Measurements from ENCODE around the gene TUBB8. TPM values are rescaled to one million over a fixed set of nuclear protein-coding genes. Genes with fewer than 3 reads are reported as not detected.

Gene TUBB8
- total and polyA plus RNA-seq, 2 donors (not counting 3 experiments of a cell fraction or from before 2014, with no cell fraction given), result 0.18 TPM; not detected in 1

DNA sequence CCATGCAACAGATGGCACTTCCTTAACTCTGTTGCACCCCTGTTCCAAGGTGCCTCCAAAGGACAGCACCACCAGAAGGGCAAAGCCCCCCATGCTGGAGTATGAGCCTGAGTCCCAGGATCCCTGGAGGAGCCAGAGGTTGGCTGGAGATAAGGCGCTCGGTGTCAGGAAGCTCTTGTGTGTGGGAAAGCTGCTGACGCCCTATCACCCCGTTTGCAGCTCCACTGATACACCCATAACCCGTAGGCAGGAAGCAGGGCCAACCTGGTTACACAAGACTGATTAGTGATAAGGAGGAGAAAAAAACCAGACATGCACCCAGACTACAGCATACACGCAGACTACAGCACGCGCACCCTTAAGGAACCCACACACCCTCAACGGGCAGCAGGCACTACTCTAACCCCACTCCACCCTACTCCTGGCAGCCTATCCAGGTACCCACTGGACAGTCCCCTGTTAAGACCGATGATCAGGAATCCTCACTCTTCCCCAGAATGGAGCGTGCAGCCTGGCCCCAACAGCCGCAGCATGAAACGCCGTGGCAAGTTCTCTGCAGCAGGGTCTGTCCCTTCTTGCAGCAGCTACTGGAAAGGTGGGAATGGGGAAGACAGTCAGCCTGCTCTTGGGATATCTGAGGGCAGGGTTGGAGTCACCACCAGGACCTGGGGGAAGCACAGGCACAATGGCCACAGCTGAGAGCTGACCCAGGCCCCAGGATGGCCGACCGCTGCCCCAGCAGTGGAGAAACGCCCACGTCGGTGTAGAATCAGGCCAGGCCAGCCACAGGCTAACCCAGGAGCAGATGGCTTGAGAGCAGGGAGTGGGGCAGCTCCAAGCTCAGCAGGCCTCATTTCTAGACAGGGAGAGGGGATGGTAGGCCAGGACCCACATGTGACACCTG lies 38.3 kb upstream of the TUBB8 start:
- H3K9ac ChIP-seq (replicated peaks; ENCODE audit: extremely low read depth, insufficient read depth, low read length), result no peak overlapping the region
- no peaks in the 10 kb centered on the region for H3K4me1 ChIP-seq (ENCODE audit: control insufficient read depth, extremely low read depth, insufficient read depth, low read length)
- no peak overlapping the region for H3K27ac ChIP-seq (ENCODE audit: insufficient read depth, low read depth, low read length)
- DNase-seq (ENCODE audit: low read depth, low spot score) (no peak), FAIRE-seq (no peak)
- no peak overlapping the region for H2AFZ ChIP-seq (ENCODE audit: low read depth, low read length)
- ChIA-PET CTCF (no interaction called here), POLR2A (no interaction called here)
- no peaks in the 10 kb centered on the region for H4K20me1 ChIP-seq (replicated peaks; ENCODE audit: control insufficient read depth, extremely low read depth, insufficient read depth, low read length)
- no peak overlapping the region for H3K4me3 ChIP-seq (replicated peaks in 1 of 3; ENCODE audit: insufficient read depth in 1 of 3, low read depth in 1 of 3, low read length in 3 of 3)
- H3K79me2 ChIP-seq (ENCODE audit: control insufficient read depth, insufficient read depth, low read length), result no peaks in the 10 kb centered on the region
- TF ChIP-seq, protein P1, sequence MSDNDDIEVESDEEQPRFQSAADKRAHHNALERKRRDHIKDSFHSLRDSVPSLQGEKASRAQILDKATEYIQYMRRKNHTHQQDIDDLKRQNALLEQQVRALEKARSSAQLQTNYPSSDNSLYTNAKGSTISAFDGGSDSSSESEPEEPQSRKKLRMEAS (IDR thresholded peaks at IDR 0.05; ENCODE audit: insufficient read depth, insufficient read length), result no peak
- TF ChIP-seq, protein P2, sequence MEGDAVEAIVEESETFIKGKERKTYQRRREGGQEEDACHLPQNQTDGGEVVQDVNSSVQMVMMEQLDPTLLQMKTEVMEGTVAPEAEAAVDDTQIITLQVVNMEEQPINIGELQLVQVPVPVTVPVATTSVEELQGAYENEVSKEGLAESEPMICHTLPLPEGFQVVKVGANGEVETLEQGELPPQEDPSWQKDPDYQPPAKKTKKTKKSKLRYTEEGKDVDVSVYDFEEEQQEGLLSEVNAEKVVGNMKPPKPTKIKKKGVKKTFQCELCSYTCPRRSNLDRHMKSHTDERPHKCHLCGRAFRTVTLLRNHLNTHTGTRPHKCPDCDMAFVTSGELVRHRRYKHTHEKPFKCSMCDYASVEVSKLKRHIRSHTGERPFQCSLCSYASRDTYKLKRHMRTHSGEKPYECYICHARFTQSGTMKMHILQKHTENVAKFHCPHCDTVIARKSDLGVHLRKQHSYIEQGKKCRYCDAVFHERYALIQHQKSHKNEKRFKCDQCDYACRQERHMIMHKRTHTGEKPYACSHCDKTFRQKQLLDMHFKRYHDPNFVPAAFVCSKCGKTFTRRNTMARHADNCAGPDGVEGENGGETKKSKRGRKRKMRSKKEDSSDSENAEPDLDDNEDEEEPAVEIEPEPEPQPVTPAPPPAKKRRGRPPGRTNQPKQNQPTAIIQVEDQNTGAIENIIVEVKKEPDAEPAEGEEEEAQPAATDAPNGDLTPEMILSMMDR (IDR thresholded peaks at IDR 0.05; ENCODE audit: extremely low read depth in 1 of 2, insufficient read depth in 1 of 2, low read depth in 1 of 2, low read length in 2 of 2), result no peak
- TF ChIP-seq FOS (IDR thresholded peaks at IDR 0.05; ENCODE audit: borderline replicate concordance, insufficient read depth, low read length), result no peak
- no peak for TF ChIP-seq POLR2A (IDR thresholded peaks at IDR 0.05; ENCODE audit: low read depth, low read length)
- TF ChIP-seq MYC (IDR thresholded peaks at IDR 0.05; ENCODE audit: low read depth, low read length), result no peak
- no peak for TF ChIP-seq JUN (IDR thresholded peaks at IDR 0.05; ENCODE audit: borderline replicate concordance, insufficient read depth, insufficient read length, low read depth)
- TF ChIP-seq POLR2AphosphoS5 (IDR thresholded peaks at IDR 0.05; ENCODE audit: insufficient read depth, low read depth, low read length), result no peak
- no peak overlapping the region for H3K4me2 ChIP-seq (ENCODE audit: insufficient read depth, low read length)
- no peaks in the 10 kb centered on the region for H3K9me3 ChIP-seq (replicated peaks; ENCODE audit: control insufficient read depth, insufficient read depth, low read length)
- no peaks in the 10 kb centered on the region for H3K36me3 ChIP-seq (ENCODE audit: control insufficient read depth in 2 of 2, extremely low read depth in 1 of 2, insufficient read depth in 2 of 2, low read length in 2 of 2)
- dilution Hi-C loops (cut with MboI; ENCODE audit: extremely low pct_ligation_motif_present, low sequenced_read_pairs), result no loop called here
- no TSS peak for BruUV-seq (replicated peaks)
- intact Hi-C loops (cut with micrococcal nuclease), result no loop called here
- no peaks in the 10 kb centered on the region for H3K9me1 ChIP-seq (replicated peaks; ENCODE audit: control insufficient read depth, extremely low read depth, insufficient read depth, low read length)
- H3K27me3 ChIP-seq (ENCODE audit: control insufficient read depth in 2 of 2, insufficient read depth in 2 of 2, low read length in 2 of 2), result peaks cover 3 to 11% of the 10 kb centered on the region in 2 experiments
